Measurements from ENCODE around the gene LAMA5. TPM values are rescaled to one million over a fixed set of nuclear protein-coding genes. Genes with fewer than 3 reads are reported as not detected.

LAMA5 gene
- total RNA-seq, 1 donor from 2014 or later, result 70.9 TPM

DNA sequence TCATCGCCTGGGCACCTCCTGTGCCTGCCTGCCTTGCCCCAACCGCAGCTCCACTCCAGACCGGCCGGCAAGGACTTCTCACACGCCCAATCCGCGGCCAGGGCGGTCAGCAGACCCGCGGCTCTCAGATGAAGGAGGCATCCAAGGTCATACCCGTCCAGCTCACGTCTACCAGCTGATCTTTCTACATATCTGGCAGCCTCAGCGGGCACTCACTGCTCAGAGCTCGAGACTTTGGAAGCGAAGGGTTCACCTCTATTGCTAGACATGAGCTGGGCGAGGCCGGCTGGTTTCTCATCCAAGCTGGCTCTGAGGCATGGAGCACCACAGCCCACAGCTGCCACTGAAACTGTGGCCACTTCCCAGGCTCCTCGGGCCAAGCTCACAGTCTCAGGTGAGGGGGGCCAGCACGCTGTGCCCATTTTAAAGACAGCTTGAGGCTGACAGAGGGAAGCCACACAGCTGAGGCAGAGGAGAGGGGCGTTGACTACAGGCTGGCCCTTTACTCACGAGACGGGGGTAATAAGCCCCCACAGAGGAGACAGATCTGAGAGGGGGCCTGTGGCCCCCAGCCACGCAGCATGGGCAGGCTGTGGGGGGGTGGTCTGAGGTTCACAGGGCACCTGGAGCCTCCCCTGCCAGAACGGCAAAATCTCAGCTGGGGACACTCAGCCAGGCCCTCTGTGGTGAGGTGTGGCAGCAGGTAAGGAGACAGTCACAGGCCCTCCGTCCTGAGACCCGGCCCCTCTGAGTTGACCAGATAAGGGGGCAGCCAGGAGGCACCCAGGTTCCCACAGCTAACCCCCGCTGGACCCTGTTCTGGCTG, 2.0 kb downstream of the LAMA5 start:
- intact Hi-C loops (cut with micrococcal nuclease), result no loop called here
- H3K9me3 ChIP-seq (replicated peaks), result no peaks in the 10 kb centered on the region
- H3K27ac ChIP-seq (replicated peaks), result peak overlapping the region; percentile 97
- H3K27me3 ChIP-seq (ENCODE audit: low read depth), result no peaks in the 10 kb centered on the region
- H3K4me1 ChIP-seq, result peaks cover 94% of the 10 kb centered on the region
- peak overlapping the region; percentile 98 for H3K4me3 ChIP-seq
- DNase-seq, result peak; percentile 73
- TF ChIP-seq, protein P1, sequence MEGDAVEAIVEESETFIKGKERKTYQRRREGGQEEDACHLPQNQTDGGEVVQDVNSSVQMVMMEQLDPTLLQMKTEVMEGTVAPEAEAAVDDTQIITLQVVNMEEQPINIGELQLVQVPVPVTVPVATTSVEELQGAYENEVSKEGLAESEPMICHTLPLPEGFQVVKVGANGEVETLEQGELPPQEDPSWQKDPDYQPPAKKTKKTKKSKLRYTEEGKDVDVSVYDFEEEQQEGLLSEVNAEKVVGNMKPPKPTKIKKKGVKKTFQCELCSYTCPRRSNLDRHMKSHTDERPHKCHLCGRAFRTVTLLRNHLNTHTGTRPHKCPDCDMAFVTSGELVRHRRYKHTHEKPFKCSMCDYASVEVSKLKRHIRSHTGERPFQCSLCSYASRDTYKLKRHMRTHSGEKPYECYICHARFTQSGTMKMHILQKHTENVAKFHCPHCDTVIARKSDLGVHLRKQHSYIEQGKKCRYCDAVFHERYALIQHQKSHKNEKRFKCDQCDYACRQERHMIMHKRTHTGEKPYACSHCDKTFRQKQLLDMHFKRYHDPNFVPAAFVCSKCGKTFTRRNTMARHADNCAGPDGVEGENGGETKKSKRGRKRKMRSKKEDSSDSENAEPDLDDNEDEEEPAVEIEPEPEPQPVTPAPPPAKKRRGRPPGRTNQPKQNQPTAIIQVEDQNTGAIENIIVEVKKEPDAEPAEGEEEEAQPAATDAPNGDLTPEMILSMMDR (IDR thresholded peaks at IDR 0.05; ENCODE audit: borderline replicate concordance), result no peak
- peaks cover 8% of the 10 kb centered on the region for H3K36me3 ChIP-seq

DNA sequence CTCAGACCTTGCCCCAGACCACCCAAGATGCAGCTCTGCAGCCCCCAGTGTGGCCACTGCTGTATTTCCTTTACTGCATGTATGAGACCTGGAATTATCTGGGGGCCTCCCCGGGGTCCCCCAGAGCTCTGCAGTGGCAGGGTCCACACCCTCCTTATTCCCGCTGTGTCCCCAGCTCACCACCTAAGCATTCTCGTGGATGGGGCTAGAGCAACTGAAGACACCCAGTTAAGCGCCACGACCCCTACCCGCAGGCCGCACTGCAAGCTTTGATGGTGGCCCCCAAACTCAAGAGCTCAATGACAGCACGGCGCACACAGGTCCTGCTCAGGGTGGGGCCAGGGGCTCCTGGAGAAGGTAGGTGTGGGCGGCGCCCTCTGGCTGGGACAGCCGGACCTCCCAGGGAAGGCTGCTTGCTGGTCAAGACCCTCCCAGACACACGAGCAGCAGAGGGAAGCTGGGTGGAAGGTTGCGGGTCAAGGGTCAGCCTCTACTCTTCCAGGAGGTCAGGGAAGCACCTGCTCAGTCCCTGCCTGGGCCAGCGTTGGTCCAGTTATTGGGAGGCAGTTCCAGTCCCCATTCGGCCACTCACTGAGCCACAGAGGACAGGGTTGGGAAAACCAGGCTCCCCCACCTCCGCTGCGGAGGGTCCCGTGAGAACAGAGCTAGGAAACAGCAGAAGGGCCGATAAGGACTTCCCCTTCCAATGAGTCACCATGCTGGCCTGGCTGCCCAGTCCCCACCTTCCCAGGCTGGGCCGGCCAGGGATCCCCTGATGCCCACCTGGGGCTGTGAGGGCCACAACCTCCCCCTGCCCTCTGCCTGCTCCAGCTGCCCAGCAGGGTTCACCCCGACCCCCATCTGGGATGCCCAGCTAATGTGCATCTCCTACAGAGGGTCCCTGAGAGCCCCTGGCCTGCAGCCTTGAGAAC, 2.9 kb downstream of the LAMA5 start:
- Histone ChIP-seq H3K27me3 (ENCODE audit: low read depth) (no peaks in the 10 kb centered on the region), H3K36me3 (peaks cover 8% of the 10 kb centered on the region), H3K9me3 (replicated peaks) (no peaks in the 10 kb centered on the region), H3K4me1 (peaks cover 93% of the 10 kb centered on the region), H3K27ac (replicated peaks) (peak overlapping the region; percentile 97), H3K4me3 (peak overlapping the region; percentile 98)
- TF ChIP-seq, protein P1 (IDR thresholded peaks at IDR 0.05; ENCODE audit: borderline replicate concordance), result no peak
- peak; percentile 51 for DNase-seq
- intact Hi-C loops (cut with micrococcal nuclease), result no loop called here

DNA sequence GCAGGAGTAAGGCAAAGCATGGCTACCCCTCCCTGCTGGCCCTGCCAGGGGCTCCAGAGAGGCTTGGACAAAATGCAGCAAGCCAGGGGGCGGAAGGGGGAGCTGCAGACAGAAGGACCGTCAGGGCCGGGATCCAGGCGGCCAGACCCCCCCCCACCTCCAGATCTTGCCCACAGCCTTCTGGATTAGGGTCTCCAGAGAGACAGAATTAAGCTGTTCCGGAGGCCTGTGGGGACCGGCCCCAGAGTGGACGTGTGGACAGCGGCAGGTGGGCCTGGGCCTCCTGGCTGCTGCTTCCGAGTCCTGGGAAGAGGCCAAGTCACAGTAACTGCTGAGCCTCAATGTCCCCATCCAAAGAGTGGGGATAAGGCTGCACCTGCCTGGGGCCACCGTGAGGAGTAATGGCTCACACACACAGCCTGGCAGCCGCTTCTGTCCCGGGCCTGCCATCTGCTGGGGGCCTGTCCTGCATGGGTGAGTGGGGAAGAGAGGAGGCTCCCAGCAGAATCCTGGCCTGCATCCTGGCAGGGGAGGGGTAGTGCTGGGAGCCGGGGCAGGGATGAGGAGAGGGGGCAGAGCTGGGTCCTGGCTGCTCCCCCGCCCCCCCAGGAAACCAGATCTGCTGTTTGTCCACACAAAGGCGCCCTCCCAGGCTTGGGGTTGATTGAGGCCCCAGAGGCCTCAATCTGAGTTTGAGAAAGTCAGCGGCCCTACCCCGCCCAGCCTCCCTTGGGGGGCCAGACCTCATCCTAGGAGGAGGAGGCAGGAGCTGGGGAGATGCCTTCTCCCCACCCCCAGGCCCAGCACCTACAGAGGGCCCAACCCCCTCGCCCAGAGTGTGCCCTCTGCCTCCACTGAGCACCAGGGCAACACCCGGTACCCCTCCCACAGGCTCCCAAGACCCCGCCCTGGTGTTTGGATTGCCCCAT, 3.9 kb downstream of the LAMA5 start:
- peak overlapping the region; percentile 97 for H3K27ac ChIP-seq (replicated peaks)
- H3K27me3 ChIP-seq (ENCODE audit: low read depth), result no peaks in the 10 kb centered on the region
- intact Hi-C loops (cut with micrococcal nuclease), result no loop called here
- no peaks in the 10 kb centered on the region for H3K9me3 ChIP-seq (replicated peaks)
- H3K4me1 ChIP-seq, result peaks cover 93% of the 10 kb centered on the region
- TF ChIP-seq, protein P1 (IDR thresholded peaks at IDR 0.05; ENCODE audit: borderline replicate concordance), result peak; percentile 35
- peak overlapping the region; percentile 98 for H3K4me3 ChIP-seq
- DNase-seq, result peak; percentile 27
- H3K36me3 ChIP-seq, result peaks cover 8% of the 10 kb centered on the region

DNA sequence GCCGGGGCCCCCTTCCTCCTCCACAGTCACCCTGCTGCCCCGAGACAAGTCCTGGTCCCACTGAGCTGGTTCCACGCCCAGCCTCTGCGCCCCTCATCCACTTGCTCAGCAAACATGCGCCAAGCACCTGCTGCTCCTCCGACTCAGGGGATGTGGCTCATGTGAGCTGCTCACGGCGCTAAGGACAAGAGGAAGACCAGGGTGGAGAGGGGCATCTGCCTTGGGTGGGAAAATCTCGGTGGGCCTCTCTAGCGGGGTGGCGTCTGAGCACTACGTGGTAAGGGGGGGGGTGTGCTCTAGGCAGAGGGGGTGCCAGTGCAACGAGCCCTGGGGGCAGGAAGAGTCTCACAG, 4.5 kb downstream of the LAMA5 start:
- Histone ChIP-seq H3K27ac (replicated peaks) (peak overlapping the region; percentile 97), H3K9me3 (replicated peaks) (no peaks in the 10 kb centered on the region), H3K4me3 (peak overlapping the region; percentile 11), H3K36me3 (peaks cover 8% of the 10 kb centered on the region), H3K27me3 (ENCODE audit: low read depth) (no peaks in the 10 kb centered on the region), H3K4me1 (peaks cover 93% of the 10 kb centered on the region)
- intact Hi-C loops (cut with micrococcal nuclease), result no loop called here
- TF ChIP-seq, protein P1 (IDR thresholded peaks at IDR 0.05; ENCODE audit: borderline replicate concordance), result no peak
- DNase-seq, result no peak
